ENCODE results near the gene AQP7. TPM values are rescaled to one million over a fixed set of nuclear protein-coding genes. Genes with fewer than 3 reads are reported as not detected.
"Not testable (repeated sequence)": the region's sequence is repeated elsewhere in the genome, so short reads cannot be mapped to it uniquely, and the experiment has no call there.

The AQP7 gene
- not detected in 2 replicates for total RNA-seq

- DNase-seq (ENCODE audit: low read depth, low spot score): not testable (repeated sequence)
Observed at GRCh38 chr9:33402371-33402770, at the start of gene AQP7. TSS of gene AQP7 (minus strand) at chr9:33402568. CDS start at chr9:33401262, 1,306 bp downstream.

GRCh38 chr9:33450621-33451146 lies 48.3 kb upstream of the AQP7 start:
- DNase-seq (ENCODE audit: low read depth, low spot score): no peak

GRCh38 chr9:33449715-33450114 lies 47.3 kb upstream of the AQP7 start:
- DNase-seq (ENCODE audit: low read depth, low spot score): no peak

- DNase-seq (ENCODE audit: low read depth, low spot score): no peak
Observed at GRCh38 chr9:33447799-33448553, 45.6 kb upstream of the AQP7 start.

- DNase-seq (ENCODE audit: low read depth, low spot score): no peak
Observed at GRCh38 chr9:33446946-33447798, 44.8 kb upstream of the AQP7 start, which contains the start of gene AQP3. TSS of gene AQP3 (minus strand) at chr9:33447593. CDS start at chr9:33447530, 63 bp downstream.

- DNase-seq (ENCODE audit: low read depth, low spot score): no peak
Observed at GRCh38 chr9:33446240-33446945, 44.0 kb upstream of the AQP7 start.

GRCh38 chr9:33445389-33446239 lies 43.2 kb upstream of the AQP7 start:
- no peak for DNase-seq (ENCODE audit: low read depth, low spot score)

- no peak for DNase-seq (ENCODE audit: low read depth, low spot score)
Observed at GRCh38 chr9:33443464-33444154, 41.2 kb upstream of the AQP7 start.

GRCh38 chr9:33443047-33443446 lies 40.7 kb upstream of the AQP7 start:
- no peak for DNase-seq (ENCODE audit: low read depth, low spot score)

- no peak for DNase-seq (ENCODE audit: low read depth, low spot score)
Observed at GRCh38 chr9:33442125-33442524, 39.8 kb upstream of the AQP7 start.

- no peak for DNase-seq (ENCODE audit: low read depth, low spot score)
Observed at GRCh38 chr9:33440609-33441008, 38.2 kb upstream of the AQP7 start.

GRCh38 chr9:33440204-33440603 lies 37.8 kb upstream of the AQP7 start:
- no peak for DNase-seq (ENCODE audit: low read depth, low spot score)

- no peak for DNase-seq (ENCODE audit: low read depth, low spot score)
Observed at GRCh38 chr9:33439731-33440130, 37.4 kb upstream of the AQP7 start.

GRCh38 chr9:33438926-33439680 lies 36.7 kb upstream of the AQP7 start:
- DNase-seq (ENCODE audit: low read depth, low spot score): no peak

GRCh38 chr9:33437898-33438297 lies 35.5 kb upstream of the AQP7 start:
- DNase-seq (ENCODE audit: low read depth, low spot score): no peak

GRCh38 chr9:33437205-33437604 lies 34.8 kb upstream of the AQP7 start:
- DNase-seq (ENCODE audit: low read depth, low spot score): no peak

- no peak for DNase-seq (ENCODE audit: low read depth, low spot score)
Observed at GRCh38 chr9:33436445-33436844, 34.1 kb upstream of the AQP7 start.

GRCh38 chr9:33435821-33436277 lies 33.5 kb upstream of the AQP7 start:
- no peak for DNase-seq (ENCODE audit: low read depth, low spot score)
